ENCODE results near the gene GPR27.

Gene GPR27

DNA sequence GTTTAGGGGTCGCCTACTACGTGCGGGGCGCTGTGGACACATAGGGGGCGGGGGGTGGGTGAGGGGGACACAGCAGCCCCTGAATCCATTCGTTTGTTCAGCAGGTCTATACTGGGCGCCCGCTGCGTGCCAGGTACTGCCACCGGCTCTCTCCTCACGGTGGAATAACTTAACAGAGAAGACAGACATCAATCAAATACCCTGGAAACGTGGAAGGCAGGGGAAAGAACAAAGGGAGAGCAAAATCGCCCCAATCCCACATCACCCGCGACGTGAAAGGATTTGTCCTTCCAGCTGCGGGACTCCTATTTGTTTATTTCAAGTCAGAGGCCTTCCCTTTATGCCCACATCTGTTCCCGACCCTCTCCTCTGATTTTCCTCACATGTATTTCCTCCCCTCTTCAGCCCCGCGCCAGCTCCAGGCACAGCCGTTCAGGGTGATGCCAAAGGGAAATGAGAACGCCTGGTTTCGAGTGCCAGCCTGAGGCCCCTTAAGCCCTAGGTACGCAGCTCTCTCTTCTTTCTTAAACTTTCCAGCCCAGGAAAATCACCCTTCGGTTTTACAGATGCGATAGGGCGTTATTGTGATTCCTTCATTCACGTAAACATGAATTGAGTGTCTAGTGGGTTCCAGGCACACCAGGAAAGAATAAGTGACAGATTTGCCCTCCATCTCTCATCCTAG lies 32.0 kb downstream of the GPR27 start:
- CTCF ChIA-PET = no interaction called here
- POLR2A ChIA-PET = no interaction called here
- DNase-seq (ENCODE audit: low read depth, low spot score) = no peak
- TF ChIP-seq, protein P1, sequence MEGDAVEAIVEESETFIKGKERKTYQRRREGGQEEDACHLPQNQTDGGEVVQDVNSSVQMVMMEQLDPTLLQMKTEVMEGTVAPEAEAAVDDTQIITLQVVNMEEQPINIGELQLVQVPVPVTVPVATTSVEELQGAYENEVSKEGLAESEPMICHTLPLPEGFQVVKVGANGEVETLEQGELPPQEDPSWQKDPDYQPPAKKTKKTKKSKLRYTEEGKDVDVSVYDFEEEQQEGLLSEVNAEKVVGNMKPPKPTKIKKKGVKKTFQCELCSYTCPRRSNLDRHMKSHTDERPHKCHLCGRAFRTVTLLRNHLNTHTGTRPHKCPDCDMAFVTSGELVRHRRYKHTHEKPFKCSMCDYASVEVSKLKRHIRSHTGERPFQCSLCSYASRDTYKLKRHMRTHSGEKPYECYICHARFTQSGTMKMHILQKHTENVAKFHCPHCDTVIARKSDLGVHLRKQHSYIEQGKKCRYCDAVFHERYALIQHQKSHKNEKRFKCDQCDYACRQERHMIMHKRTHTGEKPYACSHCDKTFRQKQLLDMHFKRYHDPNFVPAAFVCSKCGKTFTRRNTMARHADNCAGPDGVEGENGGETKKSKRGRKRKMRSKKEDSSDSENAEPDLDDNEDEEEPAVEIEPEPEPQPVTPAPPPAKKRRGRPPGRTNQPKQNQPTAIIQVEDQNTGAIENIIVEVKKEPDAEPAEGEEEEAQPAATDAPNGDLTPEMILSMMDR (IDR thresholded peaks at IDR 0.05; ENCODE audit: insufficient read depth, low read length, missing control alignments) = no peak
- no peak overlapping the region for H3K4me3 ChIP-seq (ENCODE audit: low read depth, low read length)

DNA sequence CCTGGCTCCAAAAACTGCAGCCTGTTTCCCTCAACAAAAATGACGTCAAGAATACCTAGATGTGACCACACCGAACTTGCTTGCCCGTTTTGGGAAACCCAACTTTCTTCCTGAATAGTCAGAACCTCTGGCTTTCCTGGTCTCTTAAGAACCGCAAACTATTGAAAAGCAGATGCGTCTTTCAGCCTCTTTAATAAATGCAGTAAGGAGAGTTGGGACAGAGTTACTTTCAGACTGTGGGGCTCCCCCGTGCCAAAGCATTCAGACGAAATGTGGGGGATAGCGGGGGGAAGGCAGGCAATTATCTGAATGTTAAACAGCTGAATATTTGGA lies 32.5 kb downstream of the GPR27 start:
- ChIA-PET CTCF (no interaction called here), POLR2A (no interaction called here)
- DNase-seq (ENCODE audit: low read depth, low spot score) = no peak
- H3K4me3 ChIP-seq (ENCODE audit: low read depth, low read length) = no peak overlapping the region
- TF ChIP-seq, protein P1 (IDR thresholded peaks at IDR 0.05; ENCODE audit: insufficient read depth, low read length, missing control alignments) = no peak

DNA sequence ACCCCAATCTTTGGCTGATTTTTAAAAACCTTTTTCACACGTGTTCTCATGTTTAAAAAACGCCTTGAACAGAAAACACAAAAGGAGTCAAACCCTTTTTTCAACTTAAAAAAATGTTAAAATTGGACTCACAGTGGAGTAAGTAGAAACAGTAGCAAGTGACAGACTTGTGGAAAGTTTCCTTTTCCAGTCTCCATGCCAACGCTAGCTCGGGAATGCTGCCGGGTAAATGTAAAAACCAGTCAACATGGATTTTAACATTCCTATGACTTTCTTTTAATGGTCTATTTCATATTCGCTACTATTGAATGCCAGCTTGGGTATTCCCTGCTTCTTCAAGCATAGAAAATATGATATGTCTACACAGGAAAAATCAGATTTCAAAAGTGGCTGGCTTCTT lies 32.9 kb downstream of the GPR27 start:
- POLR2A ChIA-PET = no interaction called here
- CTCF ChIA-PET = no interaction called here
- no peak for DNase-seq (ENCODE audit: low read depth, low spot score)
- no peak overlapping the region for H3K4me3 ChIP-seq (ENCODE audit: low read depth, low read length)
- TF ChIP-seq, protein P1 (IDR thresholded peaks at IDR 0.05; ENCODE audit: insufficient read depth, low read length, missing control alignments) = no peak

DNA sequence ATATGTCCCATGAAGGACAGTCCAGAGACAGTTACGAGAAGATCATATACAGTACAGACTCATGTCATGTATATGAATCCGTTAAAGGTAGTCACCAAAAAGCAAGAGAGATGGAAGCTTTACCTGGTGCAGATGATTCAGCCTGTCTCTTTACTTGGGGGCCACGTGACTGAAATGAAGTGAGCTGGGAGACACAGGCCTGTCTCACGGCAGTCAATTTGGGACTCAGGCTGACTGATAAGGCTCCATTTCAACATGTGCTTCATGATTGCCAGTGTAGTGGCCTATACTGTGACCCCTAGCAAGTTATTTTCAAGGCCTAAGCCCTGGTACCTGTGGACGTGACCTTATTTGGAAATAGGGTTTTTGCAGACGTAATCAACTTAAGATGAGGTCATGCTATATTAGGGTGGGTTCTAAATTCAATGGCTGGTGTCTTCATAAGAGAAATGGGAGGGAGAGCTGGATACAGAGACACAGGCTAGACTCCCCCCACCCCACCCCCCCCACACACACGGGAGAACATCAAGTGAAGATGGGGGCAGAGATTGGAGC lies 34.3 kb downstream of the GPR27 start:
- CTCF ChIA-PET = no interaction called here

GRCh38 chr3:71789922-71790321 lies 36.3 kb downstream of the GPR27 start:
- TF ChIP-seq, protein P1 (IDR thresholded peaks at IDR 0.05; ENCODE audit: insufficient read depth, low read length, missing control alignments) = no peak
- CTCF ChIA-PET = no interaction called here
- POLR2A ChIA-PET = no interaction called here
- H3K4me3 ChIP-seq (ENCODE audit: low read depth, low read length) = no peak overlapping the region
- DNase-seq (ENCODE audit: low read depth, low spot score) = no peak

More for the DNA sequence above, 34.3 kb downstream of the GPR27 start:
- POLR2A ChIA-PET = no interaction called here
- no peak overlapping the region for H3K4me3 ChIP-seq (ENCODE audit: low read depth, low read length)
- no peak for DNase-seq (ENCODE audit: low read depth, low spot score)
- TF ChIP-seq, protein P1 (IDR thresholded peaks at IDR 0.05; ENCODE audit: insufficient read depth, low read length, missing control alignments) = no peak

- CTCF ChIA-PET = no interaction called here
- no peak overlapping the region for H3K4me3 ChIP-seq (ENCODE audit: low read depth, low read length)
- TF ChIP-seq, protein P1 (IDR thresholded peaks at IDR 0.05; ENCODE audit: insufficient read depth, low read length, missing control alignments) = no peak
- POLR2A ChIA-PET = no interaction called here
- no peak for DNase-seq (ENCODE audit: low read depth, low spot score)
Observed at GRCh38 chr3:71791634-71792033, 38.0 kb downstream of the GPR27 start.

Data from AG04449 (cell line).